Stimulated activated CD8-positive, alpha-beta memory T cell treated with anti-CD3 and anti-CD28 coated beads, Interleukin-4, amount 100 ng/mL, for 48 hours (primary cell): Measurements from ENCODE around the gene MSRB1.
"Not testable (repeated sequence)": the region's sequence is repeated elsewhere in the genome, so short reads cannot be mapped to it uniquely, and the experiment has no call there.

Experiments used
- DNase-seq: peaks from one replicate; pipeline ENCODE4 v3.0.0-alpha.2; 2020

MSRB1 gene

DNA sequence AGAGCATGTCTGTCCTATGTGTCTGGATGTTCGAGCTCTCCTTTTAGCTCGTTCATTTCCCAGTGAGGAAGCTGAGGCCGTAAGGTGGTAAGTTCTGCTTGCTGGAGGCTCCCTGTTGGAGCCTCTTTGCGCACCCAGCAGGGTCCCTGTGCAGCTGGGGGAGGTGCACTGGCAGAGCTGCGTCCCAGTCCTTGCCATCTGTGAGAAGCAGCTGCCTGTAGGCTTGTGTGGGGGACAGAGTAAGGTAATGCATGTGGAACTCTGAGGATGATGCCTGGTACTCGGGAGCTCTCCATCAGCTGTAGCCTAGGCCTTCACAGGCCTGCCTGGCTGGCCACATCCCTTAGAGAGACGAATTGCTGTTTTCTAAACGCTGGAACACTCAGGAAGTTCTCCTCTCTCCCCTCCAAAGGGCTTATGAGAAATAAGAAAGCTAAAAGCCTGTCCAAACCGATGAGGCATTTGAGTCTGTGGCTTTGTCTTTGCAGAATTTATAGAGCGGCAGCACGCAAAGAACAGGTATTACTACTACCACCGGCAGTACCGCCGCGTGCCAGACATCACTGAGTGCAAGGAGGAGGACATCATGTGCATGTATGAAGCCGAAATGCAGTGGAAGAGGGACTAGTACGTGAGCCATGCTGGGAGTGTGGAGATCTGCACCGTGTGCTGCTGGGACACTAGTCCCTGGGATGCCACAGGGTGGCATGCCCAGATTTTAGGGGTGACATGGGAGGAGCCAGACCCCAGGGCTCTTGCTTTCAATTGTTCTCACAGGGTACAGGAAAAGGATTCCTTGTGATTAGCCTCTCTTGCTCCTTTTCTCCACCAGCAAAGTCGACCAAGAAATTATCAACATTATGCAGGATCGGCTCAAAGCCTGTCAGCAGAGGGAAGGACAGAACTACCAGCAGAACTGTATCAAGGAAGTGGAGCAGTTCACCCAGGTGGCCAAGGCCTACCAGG lies 17.9 kb upstream of the MSRB1 start:
- peak; percentile 80 for DNase-seq

DNA sequence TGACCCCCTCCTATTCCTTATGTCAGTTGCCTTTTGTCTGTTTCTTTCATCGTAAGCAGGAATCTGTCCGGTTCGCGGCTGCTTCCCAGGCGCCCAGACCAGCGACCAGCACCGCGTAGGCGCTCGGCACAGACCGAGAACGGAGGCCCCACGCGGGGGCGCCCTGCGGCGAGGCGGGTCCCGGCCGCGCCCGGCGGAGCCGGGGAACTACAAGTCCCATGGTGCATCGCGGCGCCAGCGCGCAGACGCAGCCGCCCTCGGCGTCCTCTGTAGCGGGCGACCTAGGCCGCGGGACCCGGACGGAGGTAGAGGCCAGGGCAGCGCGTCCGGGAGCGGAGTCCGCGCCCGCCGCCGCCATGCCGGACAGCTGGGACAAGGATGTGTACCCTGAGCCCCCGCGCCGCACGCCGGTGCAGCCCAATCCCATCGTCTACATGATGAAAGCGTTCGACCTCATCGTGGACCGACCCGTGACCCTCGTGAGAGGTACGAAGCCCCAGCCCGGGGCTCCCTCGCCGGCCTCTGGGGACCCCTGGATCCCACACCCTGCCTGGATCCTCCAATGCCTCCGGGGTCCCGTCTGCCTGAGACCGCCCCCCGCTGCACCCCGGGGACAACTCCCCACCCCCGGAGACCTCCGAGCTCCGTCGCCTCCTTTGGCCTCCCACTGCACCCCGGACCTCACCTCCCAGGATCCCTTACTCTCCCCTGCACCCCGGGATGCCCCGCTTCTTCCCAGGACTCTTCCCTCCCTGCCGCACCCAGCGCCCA lies 16.5 kb upstream of the MSRB1 start, which contains the start of gene NDUFB10:
Gene NDUFB10, plus strand, starts transcription at position 270 of the 771 bp plus-strand sequence. Its CDS starts 87 bp downstream, at position 357.
- DNase-seq, result peak; percentile 97

DNA sequence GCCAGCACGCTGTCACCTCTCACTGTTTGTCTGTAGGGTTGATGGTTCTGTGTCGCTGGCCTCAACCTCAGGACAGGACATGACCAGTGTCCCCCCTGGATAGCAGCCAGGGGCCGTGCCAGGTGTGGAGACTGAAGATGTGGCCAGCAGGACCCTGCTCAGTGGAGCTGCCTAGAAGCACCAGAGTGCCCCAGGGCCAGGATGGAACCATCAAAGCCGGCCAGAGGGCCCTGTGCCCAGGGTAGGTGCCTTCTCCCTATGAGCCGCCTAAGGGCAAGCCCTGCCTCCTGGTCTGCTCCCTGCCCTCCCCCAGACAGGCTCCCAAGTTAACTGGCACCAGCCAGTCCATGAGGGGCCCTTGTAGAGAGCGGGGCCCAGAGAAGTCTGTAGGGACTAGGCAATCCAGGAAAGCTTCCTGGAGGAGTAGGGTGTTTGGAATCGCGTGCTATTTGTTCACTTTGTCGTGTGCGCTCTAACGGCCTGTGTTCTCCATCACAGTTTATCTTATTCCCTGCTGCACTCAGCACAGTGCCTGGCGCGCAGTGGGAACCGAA lies 15.8 kb upstream of the MSRB1 start:
- DNase-seq, result peak; percentile 35

DNA sequence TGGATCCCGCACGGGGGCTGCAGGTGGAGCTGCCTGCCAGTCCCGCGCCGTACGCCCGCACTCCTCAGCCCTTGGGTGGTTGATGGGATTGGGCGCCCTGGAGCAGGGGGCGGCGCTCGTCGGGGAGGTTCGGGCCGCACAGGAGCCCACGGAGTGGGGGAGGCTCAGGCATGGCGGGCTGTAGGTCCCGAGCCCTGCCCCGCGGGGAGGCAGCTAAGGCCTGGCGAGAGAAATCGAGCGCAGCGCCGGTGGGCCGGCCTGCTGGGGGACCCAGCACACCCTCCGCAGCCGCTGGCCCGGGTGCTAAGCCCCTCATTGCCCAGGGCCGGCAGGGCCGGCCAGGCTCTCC lies 15.1 kb upstream of the MSRB1 start:
- not testable (repeated sequence) for DNase-seq

DNA sequence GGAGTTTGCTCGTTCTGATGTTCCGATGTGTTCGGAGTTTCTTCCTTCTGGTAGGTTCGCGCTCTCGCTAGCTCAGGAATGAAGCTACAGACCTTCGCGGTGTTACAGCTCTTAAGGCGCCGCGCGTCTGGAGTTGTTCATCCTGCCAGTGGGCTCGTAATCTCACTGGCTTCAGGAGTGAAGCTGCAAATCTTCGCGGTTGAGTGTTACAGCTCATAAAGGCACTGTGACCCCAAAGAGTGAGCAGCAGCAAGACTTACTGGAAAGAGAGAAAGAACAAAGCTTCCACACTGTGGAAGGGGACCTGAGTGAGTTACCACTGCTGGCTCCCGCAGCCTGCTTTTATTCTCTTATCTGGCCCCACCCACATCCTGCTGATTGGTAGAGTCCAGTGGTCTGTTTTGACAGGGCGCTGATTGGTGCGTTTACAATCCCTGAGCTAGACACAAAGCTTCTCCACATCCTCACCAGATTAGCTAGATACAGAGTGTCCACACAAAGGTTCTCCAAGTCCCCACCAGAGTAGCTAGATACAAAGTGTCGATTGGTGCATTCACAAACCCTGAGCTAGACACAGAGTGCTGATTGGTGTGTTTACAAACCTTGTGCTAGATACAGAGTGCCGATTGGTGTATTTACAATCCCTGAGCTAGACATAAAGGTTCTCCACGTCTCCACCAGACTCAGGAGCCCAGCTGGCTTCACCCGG lies 14.6 kb upstream of the MSRB1 start:
- DNase-seq, result not testable (repeated sequence)

DNA sequence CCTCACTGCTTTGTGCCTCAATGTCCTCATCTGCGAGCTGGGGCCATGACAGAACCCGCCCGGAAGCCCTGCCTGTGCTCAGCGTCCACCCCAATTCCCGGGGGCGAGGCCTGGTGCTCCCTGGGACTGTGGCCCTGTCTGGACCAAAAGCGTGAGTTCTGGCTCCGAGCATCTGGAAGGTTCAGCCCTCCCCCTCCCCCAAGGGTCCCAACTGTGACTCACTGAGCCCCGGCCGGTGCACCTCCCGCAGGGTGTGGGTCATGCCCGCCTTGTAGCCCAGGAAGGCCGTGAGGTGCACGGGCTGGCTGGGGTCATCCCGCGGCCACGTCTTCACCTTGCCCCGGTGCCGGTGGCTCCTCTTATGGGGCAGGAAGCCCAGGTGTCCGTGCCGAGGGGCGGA lies 10.7 kb upstream of the MSRB1 start:
- DNase-seq, result no peak

DNA sequence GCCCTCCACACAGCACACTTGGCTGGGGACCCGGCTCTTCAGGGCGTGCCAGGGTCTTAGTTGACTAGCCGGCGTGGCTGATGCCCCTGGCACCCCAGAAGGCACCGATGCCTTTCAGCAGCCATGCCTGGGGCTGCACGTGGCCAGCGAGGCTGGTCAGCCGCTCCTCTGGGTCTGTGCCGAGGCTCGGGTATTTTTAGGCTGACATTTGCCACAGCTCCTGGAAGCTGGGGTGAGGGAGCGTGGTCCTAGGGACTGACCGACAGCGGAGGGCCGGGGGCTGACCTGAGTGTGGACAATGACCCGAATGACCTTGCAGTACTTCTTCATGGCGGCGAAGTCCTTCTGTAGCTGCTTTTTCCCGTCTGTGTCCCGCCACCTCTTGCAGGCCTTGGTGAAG lies 7.6 kb upstream of the MSRB1 start:
- no peak for DNase-seq

DNA sequence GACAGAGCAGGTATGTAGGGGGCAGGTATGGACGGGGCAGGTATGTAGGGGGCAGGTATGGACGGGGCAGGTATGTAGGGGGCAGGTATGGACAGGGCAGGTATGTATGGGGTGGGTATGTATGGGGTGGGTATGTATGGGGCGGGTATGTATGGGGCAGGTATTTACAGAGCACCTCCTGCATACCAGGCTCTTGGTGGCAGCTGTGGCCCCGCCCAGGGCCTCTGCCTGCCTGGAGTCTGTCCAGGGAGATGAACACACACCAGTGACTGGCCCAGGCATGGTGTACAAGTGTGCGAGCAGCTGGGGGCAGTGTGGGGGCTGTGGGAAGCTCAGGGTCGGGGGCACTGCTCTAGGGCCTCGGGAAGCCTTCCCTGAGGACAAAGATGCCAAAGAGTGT lies 7.0 kb upstream of the MSRB1 start:
- DNase-seq, result no peak

DNA sequence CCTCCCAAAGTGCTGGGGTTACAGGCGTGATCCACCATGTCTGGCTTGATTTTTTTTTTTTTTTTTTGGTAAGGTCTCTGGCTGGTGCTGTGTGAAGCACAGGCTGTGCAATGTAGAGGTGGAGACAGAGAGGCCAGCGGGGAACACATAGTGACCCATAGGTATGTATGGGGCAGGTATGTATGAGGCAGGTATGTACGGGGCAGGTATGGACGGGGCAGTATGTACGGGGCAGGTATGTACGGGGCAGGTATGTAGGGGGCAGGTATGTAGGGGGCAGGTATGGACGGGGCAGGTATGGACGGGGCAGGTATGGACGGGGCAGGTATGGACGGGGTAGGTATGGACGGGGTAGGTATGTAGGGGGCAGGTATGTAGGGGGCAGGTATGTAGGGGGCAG lies 6.5 kb upstream of the MSRB1 start:
- no peak for DNase-seq

DNA sequence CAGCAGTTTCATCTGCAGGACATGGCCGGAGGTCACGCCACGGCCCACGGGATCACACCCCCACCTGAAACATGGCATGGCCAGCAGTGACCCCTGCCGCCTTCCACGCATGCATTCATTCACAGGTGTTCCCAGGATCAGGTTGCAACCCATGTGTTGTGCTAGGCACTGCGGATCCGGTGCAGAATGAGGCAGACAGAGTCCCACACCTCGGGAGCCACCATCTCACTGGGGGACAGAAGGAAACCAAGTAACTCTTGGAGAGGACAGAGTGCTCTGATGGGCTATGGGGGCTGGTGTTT lies 4.3 kb upstream of the MSRB1 start:
- no peak for DNase-seq

DNA sequence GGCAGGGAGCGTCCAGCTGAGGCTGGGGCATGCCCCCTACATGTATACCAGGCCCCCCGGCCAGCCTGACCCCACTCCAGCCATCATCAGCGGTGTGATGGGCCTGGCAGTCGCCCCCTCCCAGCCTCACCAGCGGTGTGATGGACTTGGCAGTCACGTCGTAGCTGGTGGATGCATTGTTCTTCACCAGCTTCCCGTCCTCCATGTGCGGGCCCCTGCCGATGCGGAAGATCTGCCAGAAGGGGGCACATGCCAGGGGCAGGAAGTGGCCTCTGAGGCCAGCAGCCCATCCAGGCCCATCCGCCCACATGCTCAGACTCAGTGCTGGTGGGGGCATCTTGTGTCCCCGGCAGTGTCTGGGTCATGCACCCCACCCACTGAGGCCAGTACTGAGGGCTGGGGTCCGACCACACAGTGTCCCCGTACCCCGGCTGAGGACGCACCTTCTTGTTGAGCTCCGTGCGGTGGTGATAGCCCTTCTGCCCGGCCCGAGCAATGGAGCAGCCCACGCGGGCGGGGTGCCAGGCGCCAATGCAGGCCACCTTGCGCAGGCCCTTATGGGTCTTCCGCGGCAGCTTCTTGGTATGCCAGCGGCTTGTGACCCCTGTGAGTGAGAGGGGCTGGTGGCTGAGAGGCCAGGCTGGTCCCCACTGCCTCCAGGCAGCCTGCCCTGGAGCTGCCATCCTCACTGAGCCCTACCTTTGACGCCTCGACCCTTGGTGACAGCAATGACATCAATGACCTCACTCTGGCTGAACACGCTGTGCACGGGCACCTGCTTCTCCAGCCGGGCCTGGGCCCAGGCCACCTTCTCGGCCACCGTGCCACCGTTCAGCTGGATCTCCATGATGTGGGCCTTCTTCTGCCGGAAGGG lies 3.7 kb upstream of the MSRB1 start:
- no peak for DNase-seq

DNA sequence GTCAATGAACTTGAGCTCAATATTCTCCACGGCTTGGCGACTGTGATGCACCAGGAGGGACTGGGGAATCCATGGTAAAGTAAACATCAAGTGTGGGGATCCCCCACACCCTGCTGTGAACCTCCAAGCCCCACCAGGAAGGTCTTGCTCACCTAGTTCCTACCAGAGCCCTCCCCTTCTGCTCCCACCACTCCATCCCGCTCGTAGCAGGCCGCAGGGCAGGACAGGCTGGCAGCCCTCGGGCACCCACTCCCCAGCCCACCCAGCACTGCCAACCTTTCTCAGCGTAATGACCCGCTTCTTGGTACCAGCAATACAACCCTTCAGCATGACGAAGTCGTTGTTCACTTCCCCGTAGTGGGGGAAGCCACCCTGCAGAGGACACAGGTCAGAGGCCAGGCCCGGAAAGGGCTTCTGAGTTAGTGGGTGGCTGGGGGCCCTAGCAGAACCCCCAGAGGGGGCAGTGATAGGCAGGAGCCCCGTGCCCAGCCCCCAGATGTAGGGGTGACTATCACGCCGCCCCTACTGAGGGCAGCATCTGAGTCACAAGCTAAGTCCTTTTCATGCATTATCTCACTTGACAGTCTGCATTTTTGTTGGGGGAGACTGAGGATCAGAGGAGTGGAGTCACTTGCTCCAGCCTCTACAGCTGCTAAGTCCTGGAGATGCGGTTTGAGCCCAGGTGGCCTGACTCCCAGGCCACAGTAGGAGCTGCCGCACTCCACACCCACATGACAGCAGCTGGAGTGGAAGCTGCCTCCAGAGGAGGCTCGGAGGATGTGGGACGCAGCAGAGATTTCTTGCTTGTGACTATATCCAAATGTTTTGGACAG lies 2.8 kb upstream of the MSRB1 start:
- DNase-seq, result no peak

DNA sequence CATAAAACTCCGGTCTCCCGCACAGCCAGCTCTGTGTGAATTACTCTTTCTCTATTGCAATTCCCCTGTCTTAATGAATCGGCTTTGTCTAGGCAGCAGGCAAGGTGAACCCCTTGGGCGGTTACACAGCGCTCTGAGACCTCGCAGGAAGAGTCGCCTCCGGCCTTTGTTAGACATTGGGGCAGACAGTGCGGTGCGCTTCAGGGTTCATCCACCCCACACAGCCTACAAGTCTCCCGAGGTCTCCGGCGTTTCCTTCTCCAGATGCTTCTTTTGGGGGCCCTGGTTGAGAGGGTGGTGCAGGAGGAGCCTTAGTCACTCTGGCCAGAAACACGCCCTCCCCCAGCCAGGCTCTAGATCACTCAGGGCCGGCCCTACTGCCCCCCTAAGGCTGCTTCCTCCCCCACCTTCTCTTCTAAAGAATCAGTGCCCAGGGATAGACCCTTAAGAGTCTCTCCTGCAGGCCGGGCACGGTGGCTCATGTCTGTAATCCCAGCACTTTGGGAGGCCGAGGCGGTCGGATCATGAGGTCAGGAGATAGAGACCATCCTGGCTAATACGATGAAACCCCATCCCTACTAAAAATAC lies 1.7 kb upstream of the MSRB1 start:
- no peak for DNase-seq

DNA sequence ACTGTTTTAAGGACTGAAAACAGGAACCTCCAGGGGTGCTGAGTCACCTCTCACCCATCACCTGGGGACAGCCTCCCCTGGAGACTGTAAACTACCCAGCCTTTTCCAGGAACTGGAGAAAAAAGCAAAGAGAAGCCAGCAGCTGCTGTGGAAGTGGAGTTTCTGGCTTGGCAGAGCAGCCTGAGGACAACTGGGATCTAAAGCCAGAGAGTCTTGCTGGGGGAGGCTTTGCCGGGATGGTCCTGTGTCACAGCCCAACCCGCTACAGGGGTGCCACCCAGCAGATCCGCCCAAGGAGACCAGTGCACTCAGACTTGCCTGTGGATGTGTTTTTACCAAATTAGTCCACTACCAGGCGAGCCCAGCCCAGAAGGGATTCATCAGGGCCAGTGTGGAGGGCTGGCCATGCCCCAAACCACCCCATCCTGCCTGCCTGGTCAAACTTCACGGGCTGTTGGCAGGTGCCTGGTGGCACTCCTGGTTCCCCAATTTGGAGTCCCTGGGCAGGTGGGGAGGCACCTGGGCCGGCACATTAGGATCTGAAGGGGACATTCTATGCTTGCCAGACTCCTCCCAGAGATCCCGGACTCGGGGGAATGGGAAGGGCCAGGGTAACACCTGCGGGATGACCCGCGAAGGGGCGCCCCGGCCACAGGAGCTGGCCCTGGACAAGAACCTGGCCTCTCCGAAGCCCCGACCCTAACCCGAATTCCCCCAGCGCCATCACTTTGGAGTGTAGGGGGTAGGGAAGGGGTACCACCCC lies 771 bp downstream of the MSRB1 start:
- peak; percentile 36 for DNase-seq

DNA sequence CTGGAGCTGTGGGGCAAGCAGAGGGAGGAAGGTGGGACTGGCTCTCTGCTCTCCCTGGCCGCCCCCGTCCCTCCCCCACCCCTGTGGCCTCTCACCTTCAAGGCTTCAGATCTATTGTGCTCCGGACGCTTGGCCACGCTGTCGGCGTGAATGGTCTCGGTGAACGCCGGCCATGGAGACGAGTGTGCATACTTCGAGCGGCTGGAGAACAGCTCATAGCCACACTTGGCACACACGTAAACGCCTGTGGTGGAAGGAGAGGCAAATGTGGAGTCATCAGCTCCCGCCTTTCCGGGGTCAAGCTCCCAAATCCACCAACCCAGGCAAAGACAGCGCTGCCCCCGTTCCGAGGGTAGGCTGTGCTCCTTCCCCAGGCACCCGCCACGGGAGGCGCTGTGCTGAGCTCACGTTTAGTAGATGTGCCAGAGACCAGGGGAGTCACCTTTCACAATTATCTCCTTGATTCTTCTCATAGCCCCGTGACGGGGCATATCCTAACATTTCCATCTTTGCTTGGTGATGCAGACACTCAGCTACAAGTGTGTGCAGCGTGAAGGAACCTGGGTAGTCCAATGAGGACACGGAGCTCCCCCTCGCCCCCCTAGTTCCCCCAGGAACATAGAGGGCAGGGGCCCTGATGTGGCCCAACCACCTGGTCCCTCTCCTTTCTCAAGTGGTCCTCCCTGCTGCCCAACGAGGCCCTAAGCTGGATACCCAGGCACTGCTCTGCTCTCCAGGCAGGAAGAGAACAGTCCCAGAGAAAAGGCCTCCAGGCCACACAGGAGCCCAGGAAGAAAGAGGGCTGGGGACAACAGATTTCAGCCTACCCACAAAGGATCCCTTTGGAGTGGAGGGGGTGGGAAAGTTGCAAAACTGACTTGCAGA lies 1.6 kb downstream of the MSRB1 start:
- no peak for DNase-seq

DNA sequence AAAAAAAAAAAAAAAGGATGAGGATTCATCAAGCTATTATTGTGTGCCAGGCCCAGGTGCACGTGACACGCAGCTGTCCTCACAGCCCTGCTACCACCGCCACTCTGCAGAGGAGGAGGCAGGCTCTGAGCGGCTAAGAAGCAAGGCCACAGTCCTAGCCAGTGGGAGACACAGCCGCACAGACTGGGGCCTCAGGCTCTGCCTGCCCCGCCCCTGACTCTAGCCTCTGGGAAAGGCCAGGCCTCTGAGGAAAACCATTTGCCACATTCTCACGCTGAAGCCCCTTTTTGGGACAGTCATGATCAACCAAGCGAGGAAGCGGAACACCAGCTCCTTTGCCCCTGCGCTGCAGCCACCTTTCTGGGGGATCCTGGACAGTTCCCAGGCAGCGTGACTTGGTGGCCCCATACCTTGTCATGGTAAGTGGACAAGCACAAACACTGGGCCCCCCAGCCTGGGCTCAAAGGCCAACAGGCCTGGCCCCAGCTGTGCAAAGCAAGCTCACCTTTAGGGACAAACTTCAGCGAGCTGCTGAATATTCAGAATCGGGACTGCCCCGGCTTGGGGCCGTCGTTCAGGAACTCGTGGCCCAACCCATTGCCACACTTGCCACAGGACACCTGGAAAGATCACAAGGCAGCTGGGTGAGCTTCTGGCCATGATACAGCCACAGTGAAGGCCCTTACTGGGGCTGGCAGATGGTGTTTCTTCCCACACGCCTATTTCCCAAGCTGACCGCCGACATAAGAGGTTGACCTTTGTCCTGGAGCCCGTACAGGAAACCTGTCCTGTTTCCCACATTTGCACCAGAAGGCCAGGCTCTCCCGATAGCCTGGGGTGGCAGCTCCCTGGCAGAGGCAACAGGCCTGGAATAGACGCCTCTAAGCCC lies 2.5 kb downstream of the MSRB1 start:
- no peak for DNase-seq

DNA sequence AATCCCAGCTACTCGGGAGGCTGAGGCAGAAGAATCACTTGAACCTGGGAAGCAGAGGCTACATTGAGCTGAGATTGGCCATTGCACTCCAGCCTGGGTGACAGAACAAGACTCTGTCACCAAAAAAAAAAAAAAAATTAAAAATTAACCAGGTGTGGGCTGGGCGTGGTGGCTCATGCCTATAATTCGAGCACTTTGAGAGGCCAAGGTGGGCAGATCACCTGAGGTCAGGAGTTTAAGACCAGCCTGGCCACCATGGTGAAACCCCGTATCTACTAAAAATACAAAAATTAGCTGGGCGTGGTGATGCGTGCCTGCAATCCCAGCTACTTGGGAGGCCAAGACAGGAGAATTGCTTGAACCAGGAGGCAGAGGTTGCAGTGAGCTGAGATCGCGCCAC lies 3.2 kb downstream of the MSRB1 start:
- DNase-seq, result not testable (repeated sequence)

DNA sequence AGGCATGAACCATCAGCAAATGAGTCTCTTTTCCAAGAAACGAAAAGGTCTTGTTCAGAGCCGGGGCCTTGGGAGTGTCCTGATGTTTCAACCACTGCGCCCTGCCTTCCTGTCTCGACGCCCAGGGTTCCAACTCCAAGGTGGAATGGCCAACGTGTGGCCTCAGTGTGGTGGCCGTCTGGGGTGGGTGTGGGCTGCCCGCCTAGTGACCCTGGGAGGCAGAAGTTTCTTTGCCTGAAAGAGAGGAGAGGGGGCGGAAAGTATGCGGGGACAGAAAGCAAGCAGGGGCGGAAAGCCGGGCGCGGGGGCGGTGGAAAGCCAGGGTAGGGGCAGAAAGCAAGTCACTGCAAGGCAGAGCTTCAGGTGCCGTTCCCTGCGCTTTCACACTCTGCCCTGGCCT lies 4.1 kb downstream of the MSRB1 start:
- no peak for DNase-seq
